Vagina (tissue), 2 donors: ENCODE measurements around the gene PHKB. TPM values are rescaled to one million over a fixed set of nuclear protein-coding genes. Genes with fewer than 3 reads are reported as not detected.

ENCODE experiments used
- DNase-seq, 2 donors: peaks; one replicate each; pipeline ENCODE4 v3.0.0-alpha.2; 2017; ENCODE audit errors: extremely low spot score in 2 of 2
- H3K27ac ChIP-seq: fragments of 200-600 bp; sonication (generic); one replicate; pipeline ENCODE4 v1.5.1; 2019
- H3K27me3 ChIP-seq: fragments of 200-600 bp; sonication (generic); one replicate; pipeline ENCODE4 v1.5.1; 2019
- H3K36me3 ChIP-seq, 2 donors: fragments of 200-600 bp; sonication (generic); one replicate each; pipeline ENCODE4 v1.5.1; 2017 to 2019
- H3K4me1 ChIP-seq: fragments of 200-600 bp; sonication (generic); one replicate; pipeline ENCODE4 v1.5.1; 2019
- H3K4me3 ChIP-seq, 2 donors: fragments of 200-600 bp; sonication (generic); 1 replicate in 1 of 2; 2 replicates in 1 of 2; pipeline ENCODE4 v1.5.1; 2016 to 2019
- H3K9me3 ChIP-seq: fragments of 200-600 bp; sonication (generic); one replicate; pipeline ENCODE4 v1.5.1; 2019
- POLR2A ChIP-seq, 2 donors: fragments of 450-650 bp; IDR thresholded peaks; one replicate each; pipeline ENCODE4 v1.6.1; 2017; ENCODE audit warnings: antibody characterized with exemption in 2 of 2, mild to moderate bottlenecking in 2 of 2, moderate library complexity in 2 of 2
- POLR2AphosphoS5 ChIP-seq, 2 donors: sonication (generic); formaldehyde crosslinking; IDR thresholded peaks; one replicate each; pipeline ENCODE4 v1.9.0; 2017; ENCODE audit warnings: antibody characterized with exemption in 2 of 2, mild to moderate bottlenecking in 2 of 2, low read depth in 1 of 2; ENCODE audit not compliant: insufficient read depth in 1 of 2
- intact Hi-C: fragments of 100-400 bp; cut with DNase I; formaldehyde crosslinking; loops from one replicate; pipeline ENCODE4 v1.15.1; 2023
- total RNA-seq: library from RNA; depleted of rRNA; stranded (reverse); fragments of >200 nt; gene quantifications from one replicate; pipeline ENCODE4 v1.2.3, GENCODE V29; 2016
- TF ChIP-seq, protein P1 (sequence below), 3 experiments: fragments of 450-650 bp in 2 of 3; fragments of 200-600 bp in 1 of 3; sonication (generic) in 1 of 3; IDR thresholded peaks; one replicate each; pipeline ENCODE4 v1.5.1; 2017 to 2019; ENCODE audit warnings: antibody characterized with exemption in 3 of 3, mild to moderate bottlenecking in 2 of 3, moderate library complexity in 2 of 3

The PHKB gene
- total RNA-seq, 1 donor from 2014 or later, result 64.8 TPM

DNA sequence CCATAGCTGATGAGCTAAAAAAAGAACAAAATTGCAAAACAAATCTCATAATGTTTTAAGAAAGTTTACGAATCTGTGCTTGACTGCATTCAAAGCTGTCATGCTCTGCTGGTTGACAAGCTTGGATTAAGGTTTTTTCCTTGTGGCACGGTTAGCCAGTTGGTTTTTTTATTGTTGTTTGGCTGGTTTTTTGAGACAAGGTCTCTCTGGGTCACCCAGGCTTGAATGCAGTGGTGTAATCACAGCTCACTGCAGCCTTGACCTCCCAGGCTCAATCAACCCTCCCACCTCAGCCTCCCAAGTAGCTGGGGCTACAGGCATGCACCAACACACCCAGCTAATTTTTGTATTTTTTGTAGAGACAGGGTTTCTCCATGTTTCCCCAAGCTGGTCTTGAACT lies 45.7 kb downstream of the PHKB start:
- H3K27ac ChIP-seq, result no peak overlapping the region

DNA sequence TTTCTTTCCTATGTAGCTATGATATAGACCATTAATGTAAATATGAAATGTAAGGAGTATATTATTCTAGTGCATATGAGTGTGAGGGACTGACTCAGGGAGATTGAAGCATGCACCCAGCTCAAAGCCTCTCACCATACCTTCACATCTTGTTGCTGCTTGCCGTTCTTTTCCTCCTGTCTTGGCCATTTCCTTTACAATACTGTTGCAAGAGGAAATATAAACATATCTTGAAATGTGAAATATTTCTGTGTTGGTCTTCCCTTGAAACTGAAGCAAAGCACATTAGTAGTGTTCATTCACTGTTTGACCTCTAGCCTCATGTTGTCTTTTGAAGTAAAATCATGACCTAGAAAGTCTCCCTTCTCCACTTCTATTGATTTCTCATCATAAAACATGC lies 46.6 kb downstream of the PHKB start:
- intact Hi-C loops, result no loop called here
- DNase-seq, result no peak
- Histone ChIP-seq H3K36me3 (peaks cover 0 to 41% of the 10 kb centered on the region in 2 donors), H3K27ac (no peak overlapping the region), H3K9me3 (no peaks in the 10 kb centered on the region), H3K4me3 (no peak overlapping the region), H3K27me3 (no peaks in the 10 kb centered on the region), H3K4me1 (peaks cover 8% of the 10 kb centered on the region)
- TF ChIP-seq, protein P1, sequence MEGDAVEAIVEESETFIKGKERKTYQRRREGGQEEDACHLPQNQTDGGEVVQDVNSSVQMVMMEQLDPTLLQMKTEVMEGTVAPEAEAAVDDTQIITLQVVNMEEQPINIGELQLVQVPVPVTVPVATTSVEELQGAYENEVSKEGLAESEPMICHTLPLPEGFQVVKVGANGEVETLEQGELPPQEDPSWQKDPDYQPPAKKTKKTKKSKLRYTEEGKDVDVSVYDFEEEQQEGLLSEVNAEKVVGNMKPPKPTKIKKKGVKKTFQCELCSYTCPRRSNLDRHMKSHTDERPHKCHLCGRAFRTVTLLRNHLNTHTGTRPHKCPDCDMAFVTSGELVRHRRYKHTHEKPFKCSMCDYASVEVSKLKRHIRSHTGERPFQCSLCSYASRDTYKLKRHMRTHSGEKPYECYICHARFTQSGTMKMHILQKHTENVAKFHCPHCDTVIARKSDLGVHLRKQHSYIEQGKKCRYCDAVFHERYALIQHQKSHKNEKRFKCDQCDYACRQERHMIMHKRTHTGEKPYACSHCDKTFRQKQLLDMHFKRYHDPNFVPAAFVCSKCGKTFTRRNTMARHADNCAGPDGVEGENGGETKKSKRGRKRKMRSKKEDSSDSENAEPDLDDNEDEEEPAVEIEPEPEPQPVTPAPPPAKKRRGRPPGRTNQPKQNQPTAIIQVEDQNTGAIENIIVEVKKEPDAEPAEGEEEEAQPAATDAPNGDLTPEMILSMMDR (IDR thresholded peaks at IDR 0.05), result no peak
- no peak for TF ChIP-seq POLR2AphosphoS5 (IDR thresholded peaks at IDR 0.05; ENCODE audit: insufficient read depth in 1 of 2, low read depth in 1 of 2)

More for the DNA sequence above, 45.7 kb downstream of the PHKB start:
- H3K4me3 ChIP-seq, result no peak overlapping the region
- H3K36me3 ChIP-seq, result peaks cover 0 to 38% of the 10 kb centered on the region in 2 donors
- H3K9me3 ChIP-seq, result no peaks in the 10 kb centered on the region
- TF ChIP-seq POLR2A (IDR thresholded peaks at IDR 0.05) (no peak), POLR2AphosphoS5 (IDR thresholded peaks at IDR 0.05; ENCODE audit: insufficient read depth in 1 of 2, low read depth in 1 of 2) (no peak)
- TF ChIP-seq, protein P1 (IDR thresholded peaks at IDR 0.05), result no peak
- H3K27me3 ChIP-seq, result no peaks in the 10 kb centered on the region
- no peak for DNase-seq
- intact Hi-C loops, result no loop called here
- peaks cover 8% of the 10 kb centered on the region for H3K4me1 ChIP-seq

DNA sequence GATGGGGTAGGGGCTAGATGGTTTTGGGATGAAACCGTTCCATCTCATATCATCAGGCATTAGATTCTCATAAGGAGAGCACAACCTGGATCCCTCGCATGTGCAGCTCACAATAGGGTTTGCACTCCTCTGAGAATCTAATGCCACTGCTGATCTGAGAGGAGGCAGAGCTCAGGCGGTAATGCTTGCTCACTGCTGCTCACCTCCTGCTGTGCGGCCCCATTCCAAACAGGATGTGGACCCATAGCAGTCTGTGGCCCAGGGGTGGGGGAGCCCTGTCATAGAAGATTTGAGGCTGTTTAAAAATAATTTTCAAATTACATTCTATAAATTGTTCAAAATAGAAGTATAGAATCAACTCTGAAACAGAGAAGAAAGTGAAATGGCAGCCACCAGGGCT lies 50.8 kb downstream of the PHKB start:
- Histone ChIP-seq H3K4me3 (no peak overlapping the region), H3K27ac (no peak overlapping the region), H3K27me3 (no peaks in the 10 kb centered on the region), H3K36me3 (peaks cover 0 to 31% of the 10 kb centered on the region in 2 donors), H3K9me3 (no peaks in the 10 kb centered on the region), H3K4me1 (peaks cover 3% of the 10 kb centered on the region)
- no peak for DNase-seq
- intact Hi-C loops, result no loop called here
- TF ChIP-seq, protein P1 (IDR thresholded peaks at IDR 0.05), result no peak
- no peak for TF ChIP-seq POLR2AphosphoS5 (IDR thresholded peaks at IDR 0.05; ENCODE audit: insufficient read depth in 1 of 2, low read depth in 1 of 2)
- TF ChIP-seq POLR2A (IDR thresholded peaks at IDR 0.05), result no peak

DNA sequence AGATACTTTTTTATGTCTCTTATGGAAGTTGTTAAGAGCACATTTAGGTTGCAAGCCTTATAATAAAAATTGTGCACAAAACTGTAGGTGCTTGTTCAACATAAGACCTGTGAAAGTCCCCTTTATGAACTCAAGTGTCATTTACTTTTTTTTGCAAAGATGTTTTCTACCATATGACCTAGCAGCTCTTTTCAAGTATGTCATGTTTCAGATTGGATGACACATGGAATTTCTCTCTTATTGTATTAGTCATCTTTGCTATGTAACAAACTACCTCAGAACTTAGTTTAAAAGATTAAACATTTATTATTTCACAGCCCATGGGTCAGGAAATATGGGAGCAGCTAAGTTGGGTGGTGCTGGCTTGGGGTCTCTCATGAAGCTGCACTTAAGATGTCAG lies 57.9 kb downstream of the PHKB start:
- no peak overlapping the region for H3K27ac ChIP-seq
- no peaks in the 10 kb centered on the region for H3K27me3 ChIP-seq
- peaks cover 0 to 11% of the 10 kb centered on the region in 2 donors for H3K36me3 ChIP-seq
- TF ChIP-seq POLR2AphosphoS5 (IDR thresholded peaks at IDR 0.05; ENCODE audit: insufficient read depth in 1 of 2, low read depth in 1 of 2), result no peak
- TF ChIP-seq POLR2A (IDR thresholded peaks at IDR 0.05), result no peak
- TF ChIP-seq, protein P1 (IDR thresholded peaks at IDR 0.05), result no peak
- intact Hi-C loops, result no loop called here
- no peak for DNase-seq
- no peaks in the 10 kb centered on the region for H3K9me3 ChIP-seq
- no peaks in the 10 kb centered on the region for H3K4me1 ChIP-seq
- H3K4me3 ChIP-seq, result no peak overlapping the region

DNA sequence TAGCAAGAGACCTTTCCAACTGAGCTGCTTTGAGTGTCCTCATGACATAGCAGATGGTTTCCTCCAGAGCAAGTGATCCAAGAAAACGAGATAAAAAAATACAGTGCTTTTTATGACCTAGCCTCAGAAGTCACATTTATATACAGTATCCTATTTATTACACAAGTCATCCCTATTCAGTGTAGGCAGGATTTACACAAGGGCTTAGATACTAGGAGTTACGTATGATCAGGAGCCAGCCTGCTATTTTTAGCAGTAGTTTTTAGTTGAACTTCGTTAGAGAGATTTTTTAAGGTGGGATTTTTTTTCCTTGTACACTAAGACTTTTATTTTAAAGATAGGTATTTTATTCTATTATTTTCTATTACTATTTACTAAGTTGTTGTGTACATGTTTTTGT lies 58.4 kb downstream of the PHKB start:
- Histone ChIP-seq H3K4me3 (no peak overlapping the region), H3K27ac (no peak overlapping the region), H3K9me3 (no peaks in the 10 kb centered on the region), H3K27me3 (no peaks in the 10 kb centered on the region), H3K4me1 (no peaks in the 10 kb centered on the region), H3K36me3 (peaks cover 0 to 7% of the 10 kb centered on the region in 2 donors)
- intact Hi-C loops, result no loop called here
- no peak for TF ChIP-seq POLR2AphosphoS5 (IDR thresholded peaks at IDR 0.05; ENCODE audit: insufficient read depth in 1 of 2, low read depth in 1 of 2)
- TF ChIP-seq, protein P1 (IDR thresholded peaks at IDR 0.05), result no peak
- DNase-seq, result no peak
